Measurements from ENCODE around the gene TBX10.

TBX10 gene

GRCh38 chr11:67673902-67674301, 34.3 kb upstream of the TBX10 start:
- no peaks in the 10 kb centered on the region for H3F3A ChIP-seq (ENCODE audit: insufficient read depth)
- no peaks in the 10 kb centered on the region for H3K36me3 ChIP-seq (ENCODE audit: low read length)
- no peak overlapping the region for H3K4me3 ChIP-seq (ENCODE audit: insufficient read depth, low read length, poor library complexity, severe bottlenecking)
- no peak overlapping the region for H3K9ac ChIP-seq (ENCODE audit: low read length)
- no peaks in the 10 kb centered on the region for H3K9me3 ChIP-seq (ENCODE audit: insufficient read depth, low read length)
- H3K9me2 ChIP-seq (replicated peaks; ENCODE audit: insufficient read depth, low read length), result no peaks in the 10 kb centered on the region
- H3K4me2 ChIP-seq (ENCODE audit: low read depth, low read length, poor library complexity, severe bottlenecking), result no peak overlapping the region
- no peaks in the 10 kb centered on the region for H3K27me3 ChIP-seq (ENCODE audit: low read length)
- no peak overlapping the region for H2AFZ ChIP-seq (ENCODE audit: low read depth, low read length, severe bottlenecking)
- no peaks in the 10 kb centered on the region for H4K20me1 ChIP-seq (ENCODE audit: low read depth, low read length)
- H3K27ac ChIP-seq (ENCODE audit: low read depth, low read length), result no peak overlapping the region
- no peaks in the 10 kb centered on the region for H3K79me2 ChIP-seq (ENCODE audit: insufficient read depth, low read length)
- TF ChIP-seq EZH2phosphoT487 (conservative IDR thresholded peaks at IDR 0.05; ENCODE audit: low read length) (no peak), CTCF (IDR thresholded peaks at IDR 0.05; ENCODE audit: insufficient read depth, low read length, poor library complexity, severe bottlenecking) (no peak)

- no peak overlapping the region for H2AFZ ChIP-seq (ENCODE audit: low read depth, low read length, severe bottlenecking)
- H4K20me1 ChIP-seq (ENCODE audit: low read depth, low read length), result no peaks in the 10 kb centered on the region
- no peaks in the 10 kb centered on the region for H3K9me3 ChIP-seq (ENCODE audit: insufficient read depth, low read length)
- no peaks in the 10 kb centered on the region for H3K36me3 ChIP-seq (ENCODE audit: low read length)
- no peak for TF ChIP-seq EZH2phosphoT487 (conservative IDR thresholded peaks at IDR 0.05; ENCODE audit: low read length)
- no peak for TF ChIP-seq CTCF (IDR thresholded peaks at IDR 0.05; ENCODE audit: insufficient read depth, low read length, poor library complexity, severe bottlenecking)
- H3K4me2 ChIP-seq (ENCODE audit: low read depth, low read length, poor library complexity, severe bottlenecking), result no peak overlapping the region
- H3F3A ChIP-seq (ENCODE audit: insufficient read depth), result no peaks in the 10 kb centered on the region
- no peaks in the 10 kb centered on the region for H3K27me3 ChIP-seq (ENCODE audit: low read length)
- H3K27ac ChIP-seq (ENCODE audit: low read depth, low read length), result no peak overlapping the region
- H3K9ac ChIP-seq (ENCODE audit: low read length), result no peak overlapping the region
- no peaks in the 10 kb centered on the region for H3K79me2 ChIP-seq (ENCODE audit: insufficient read depth, low read length)
- H3K4me3 ChIP-seq (ENCODE audit: insufficient read depth, low read length, poor library complexity, severe bottlenecking), result no peak overlapping the region
- no peaks in the 10 kb centered on the region for H3K9me2 ChIP-seq (replicated peaks; ENCODE audit: insufficient read depth, low read length)
These were observed 33.8 kb upstream of the TBX10 start for GRCh38 chr11:67673358-67673757.

DNA sequence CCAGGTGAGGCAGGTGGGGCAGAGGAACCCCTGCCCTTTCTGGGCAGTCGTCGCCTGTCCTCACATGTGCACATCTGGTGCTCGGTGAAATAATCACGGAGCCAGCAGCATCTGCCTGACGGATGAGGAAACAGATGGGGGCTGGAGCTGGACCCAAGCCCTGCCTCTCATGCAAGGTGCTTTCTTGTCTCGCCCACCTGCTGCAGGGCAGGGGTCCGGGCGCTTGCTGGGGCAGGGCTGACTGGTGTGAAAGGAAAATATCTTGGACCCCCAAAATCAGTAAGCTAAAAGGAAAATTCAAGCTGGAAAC, 31.6 kb upstream of the TBX10 start:
- TF ChIP-seq EZH2phosphoT487 (conservative IDR thresholded peaks at IDR 0.05; ENCODE audit: low read length) (no peak), CTCF (IDR thresholded peaks at IDR 0.05; ENCODE audit: insufficient read depth, low read length, poor library complexity, severe bottlenecking) (no peak)
- Histone ChIP-seq H3K27me3 (ENCODE audit: low read length) (no peaks in the 10 kb centered on the region), H3K9me2 (replicated peaks; ENCODE audit: insufficient read depth, low read length) (no peaks in the 10 kb centered on the region), H2AFZ (ENCODE audit: low read depth, low read length, severe bottlenecking) (no peak overlapping the region), H3K4me3 (ENCODE audit: insufficient read depth, low read length, poor library complexity, severe bottlenecking) (no peak overlapping the region), H3K36me3 (ENCODE audit: low read length) (no peaks in the 10 kb centered on the region), H3F3A (ENCODE audit: insufficient read depth) (no peaks in the 10 kb centered on the region), H4K20me1 (ENCODE audit: low read depth, low read length) (no peaks in the 10 kb centered on the region), H3K9ac (ENCODE audit: low read length) (no peak overlapping the region), H3K4me2 (ENCODE audit: low read depth, low read length, poor library complexity, severe bottlenecking) (no peak overlapping the region), H3K79me2 (ENCODE audit: insufficient read depth, low read length) (no peaks in the 10 kb centered on the region), H3K9me3 (ENCODE audit: insufficient read depth, low read length) (no peaks in the 10 kb centered on the region), H3K27ac (ENCODE audit: low read depth, low read length) (no peak overlapping the region)
